ENCODE measurements around the gene CPNE4.

The CPNE4 gene

DNA sequence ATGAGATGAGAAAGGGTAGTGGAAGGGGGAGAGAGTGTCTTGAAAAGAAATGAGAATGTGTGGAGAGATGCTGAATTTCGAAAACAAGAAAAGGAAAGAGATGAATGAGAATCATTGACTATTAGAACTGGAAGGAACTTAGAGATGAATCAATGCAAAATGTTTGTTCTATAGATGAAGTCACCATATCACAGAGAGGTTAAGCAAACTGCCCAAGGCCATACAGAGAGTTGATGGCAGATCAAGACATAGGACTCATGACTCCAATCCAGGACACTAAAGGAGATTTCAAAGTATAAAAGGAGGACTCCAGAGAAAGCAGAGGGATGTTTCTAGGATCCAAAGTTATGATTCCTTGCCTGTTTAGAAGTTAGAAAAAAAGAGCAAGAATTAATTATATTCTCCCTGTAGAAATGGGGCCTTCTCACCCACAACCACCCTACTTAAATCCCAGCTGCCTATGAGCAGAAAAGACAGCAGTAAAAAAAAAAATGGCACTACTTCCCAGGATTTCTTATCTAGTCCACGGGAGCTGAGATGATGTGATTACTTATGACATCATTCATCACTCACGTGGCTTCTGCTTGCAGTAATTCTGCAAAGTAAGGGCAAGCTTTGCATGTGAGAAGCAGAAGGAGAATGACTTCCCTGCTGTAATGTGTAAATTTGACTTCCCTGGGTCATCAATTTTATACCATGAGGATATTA lies 321.2 kb downstream of the CPNE4 start:
- no peak overlapping the region for H3K4me3 ChIP-seq (ENCODE audit: low read depth, low read length)
- TF ChIP-seq, protein P1, sequence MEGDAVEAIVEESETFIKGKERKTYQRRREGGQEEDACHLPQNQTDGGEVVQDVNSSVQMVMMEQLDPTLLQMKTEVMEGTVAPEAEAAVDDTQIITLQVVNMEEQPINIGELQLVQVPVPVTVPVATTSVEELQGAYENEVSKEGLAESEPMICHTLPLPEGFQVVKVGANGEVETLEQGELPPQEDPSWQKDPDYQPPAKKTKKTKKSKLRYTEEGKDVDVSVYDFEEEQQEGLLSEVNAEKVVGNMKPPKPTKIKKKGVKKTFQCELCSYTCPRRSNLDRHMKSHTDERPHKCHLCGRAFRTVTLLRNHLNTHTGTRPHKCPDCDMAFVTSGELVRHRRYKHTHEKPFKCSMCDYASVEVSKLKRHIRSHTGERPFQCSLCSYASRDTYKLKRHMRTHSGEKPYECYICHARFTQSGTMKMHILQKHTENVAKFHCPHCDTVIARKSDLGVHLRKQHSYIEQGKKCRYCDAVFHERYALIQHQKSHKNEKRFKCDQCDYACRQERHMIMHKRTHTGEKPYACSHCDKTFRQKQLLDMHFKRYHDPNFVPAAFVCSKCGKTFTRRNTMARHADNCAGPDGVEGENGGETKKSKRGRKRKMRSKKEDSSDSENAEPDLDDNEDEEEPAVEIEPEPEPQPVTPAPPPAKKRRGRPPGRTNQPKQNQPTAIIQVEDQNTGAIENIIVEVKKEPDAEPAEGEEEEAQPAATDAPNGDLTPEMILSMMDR (IDR thresholded peaks at IDR 0.05; ENCODE audit: borderline replicate concordance, insufficient read depth, low read depth, low read length): no peak

DNA sequence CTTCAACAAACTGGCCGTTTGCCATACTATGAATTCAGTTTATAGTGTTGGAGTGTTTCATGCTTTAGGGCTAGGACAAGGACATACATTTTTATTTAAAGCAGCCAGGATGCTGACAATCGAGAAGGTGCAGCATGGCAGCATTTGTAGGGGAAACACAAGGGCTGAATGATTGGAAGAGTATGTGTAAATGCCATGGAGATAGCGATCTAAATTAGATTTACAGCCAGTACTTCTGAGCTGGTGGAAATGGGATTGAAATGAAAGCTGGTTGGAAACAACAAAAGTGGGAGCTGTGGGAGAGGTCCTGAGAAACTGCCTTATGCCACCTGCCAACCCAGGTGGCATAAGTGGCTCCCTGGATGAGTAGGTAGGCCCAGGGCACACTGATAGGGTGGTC lies 322.2 kb downstream of the CPNE4 start:
- H3K4me3 ChIP-seq (ENCODE audit: low read depth, low read length): no peak overlapping the region
- TF ChIP-seq, protein P1 (IDR thresholded peaks at IDR 0.05; ENCODE audit: borderline replicate concordance, insufficient read depth, low read depth, low read length): no peak

DNA sequence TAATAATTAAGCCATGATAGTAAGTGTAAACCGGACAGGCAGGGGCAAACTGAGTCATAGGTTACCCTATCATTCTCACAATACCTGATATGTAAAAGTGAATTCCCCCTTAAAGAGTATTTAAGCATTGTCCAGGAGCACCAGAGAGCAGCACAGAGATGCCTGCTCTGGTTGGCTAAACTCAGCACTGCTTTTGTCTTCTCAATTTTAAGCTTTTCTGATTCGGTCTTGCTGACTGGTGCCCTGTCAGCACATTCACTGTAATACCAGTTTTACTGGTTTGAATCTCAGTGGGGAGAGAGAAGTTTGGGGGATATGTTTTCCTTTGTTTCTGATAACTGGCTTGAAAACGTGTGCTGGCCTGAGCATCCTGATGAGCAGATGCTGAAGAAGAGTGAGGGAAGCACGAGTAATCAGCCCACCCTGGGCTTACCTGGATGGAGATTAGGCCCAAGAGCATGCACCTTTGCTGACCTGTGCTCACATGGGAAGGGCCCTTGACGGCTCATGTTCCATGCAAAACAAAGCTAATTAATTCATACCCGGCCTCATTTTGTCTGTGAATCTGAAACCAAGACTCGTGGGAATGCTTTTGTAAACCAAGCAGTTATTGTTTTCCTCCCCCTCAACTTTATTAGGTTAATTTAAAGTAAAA lies 323.6 kb downstream of the CPNE4 start:
- no peak overlapping the region for H3K4me3 ChIP-seq (ENCODE audit: low read depth, low read length)
- TF ChIP-seq, protein P1 (IDR thresholded peaks at IDR 0.05; ENCODE audit: borderline replicate concordance, insufficient read depth, low read depth, low read length): no peak

DNA sequence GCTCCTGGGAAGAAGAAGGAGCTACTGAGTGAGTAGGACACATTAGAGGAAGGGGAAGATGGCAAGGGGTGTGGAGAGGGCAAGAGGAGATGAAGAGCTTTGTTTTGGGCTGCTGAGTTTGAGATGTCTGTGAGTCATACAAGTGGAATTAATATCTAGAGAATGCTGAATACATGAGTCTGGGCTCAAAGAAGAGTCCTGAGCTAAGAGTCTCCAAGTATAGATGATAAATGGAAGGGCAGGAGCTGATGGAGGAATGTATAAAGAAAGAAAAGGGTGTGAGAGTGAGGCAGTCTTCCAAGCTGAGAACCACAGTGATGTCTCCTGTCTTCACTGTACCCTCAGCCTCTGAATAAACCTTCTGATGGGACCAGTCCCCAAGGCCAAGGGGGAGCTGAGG lies 326.6 kb downstream of the CPNE4 start:
- no peak overlapping the region for H3K4me3 ChIP-seq (ENCODE audit: low read depth, low read length)
- TF ChIP-seq, protein P1 (IDR thresholded peaks at IDR 0.05; ENCODE audit: borderline replicate concordance, insufficient read depth, low read depth, low read length): no peak

DNA sequence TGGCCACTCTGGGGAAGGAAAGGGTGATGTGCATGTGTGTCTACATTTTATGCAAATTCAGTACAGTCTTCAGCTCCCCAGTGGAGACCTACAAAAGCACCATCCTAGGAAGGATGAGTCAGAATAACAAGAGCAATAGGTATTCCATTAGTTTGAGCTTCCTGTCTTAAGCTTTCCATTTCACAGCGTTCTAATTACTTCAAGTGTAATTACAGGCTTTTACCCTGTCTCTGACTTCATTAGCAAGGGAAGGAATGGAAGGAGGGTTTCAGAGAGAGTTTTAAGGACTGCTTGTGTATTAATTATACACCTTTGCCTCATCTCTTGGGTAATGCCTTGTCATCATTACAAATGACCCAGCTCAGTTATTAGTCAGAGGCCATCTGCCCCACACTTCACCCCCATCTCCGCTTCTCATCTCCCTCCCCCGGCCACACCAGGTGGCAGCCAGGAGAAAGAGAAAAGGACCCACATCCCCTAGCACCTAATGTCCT lies 329.2 kb downstream of the CPNE4 start:
- TF ChIP-seq, protein P1 (IDR thresholded peaks at IDR 0.05; ENCODE audit: borderline replicate concordance, insufficient read depth, low read depth, low read length): no peak
- no peak overlapping the region for H3K4me3 ChIP-seq (ENCODE audit: low read depth, low read length)

DNA sequence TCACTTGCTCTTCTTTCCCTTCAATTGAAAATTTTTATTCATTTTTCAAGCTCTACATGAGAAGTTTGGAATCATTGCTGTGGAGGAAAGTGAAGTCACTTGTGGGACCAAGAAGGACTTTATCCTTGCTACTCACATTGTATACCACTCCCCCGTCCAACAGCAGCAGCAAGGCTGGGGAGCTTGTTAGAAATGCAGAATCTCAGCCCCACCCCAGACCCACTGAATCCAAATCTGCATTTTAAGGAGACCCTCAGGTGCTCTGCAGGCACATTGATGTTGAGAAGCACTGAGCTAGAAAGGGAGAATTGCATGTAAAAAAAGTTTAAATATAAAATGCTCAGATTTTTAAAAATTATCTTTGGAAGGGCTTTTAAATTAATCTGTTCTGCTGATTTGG lies 329.7 kb downstream of the CPNE4 start:
- TF ChIP-seq, protein P1 (IDR thresholded peaks at IDR 0.05; ENCODE audit: borderline replicate concordance, insufficient read depth, low read depth, low read length): no peak

DNA sequence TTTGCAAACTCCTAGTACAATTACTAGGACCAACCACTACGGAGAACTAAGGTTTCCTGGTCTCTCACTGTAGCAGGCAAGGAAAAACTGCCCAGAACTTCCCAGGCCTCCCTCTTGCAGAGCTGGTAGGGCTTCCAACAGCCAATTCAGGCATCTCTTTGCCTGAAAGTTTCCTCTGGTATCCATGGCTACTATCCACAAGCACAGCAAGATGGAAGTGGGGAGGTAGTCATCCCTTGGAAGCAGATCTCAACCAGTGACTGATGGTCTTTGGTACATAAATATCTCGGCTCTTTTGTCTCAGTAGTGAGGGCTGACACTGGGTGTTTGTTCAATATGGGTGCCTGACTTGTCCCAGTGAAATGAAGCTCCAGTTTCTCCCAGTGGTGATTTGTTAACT lies 330.7 kb downstream of the CPNE4 start:
- TF ChIP-seq, protein P1 (IDR thresholded peaks at IDR 0.05; ENCODE audit: borderline replicate concordance, insufficient read depth, low read depth, low read length): no peak
- no peak overlapping the region for H3K4me3 ChIP-seq (ENCODE audit: low read depth, low read length)

More for the DNA sequence above, 329.7 kb downstream of the CPNE4 start:
- H3K4me3 ChIP-seq (ENCODE audit: low read depth, low read length): no peak overlapping the region
